Esophagus squamous epithelium (tissue), 5 donors: ENCODE measurements around the gene SLC22A7. TPM values are rescaled to one million over a fixed set of nuclear protein-coding genes. Genes with fewer than 3 reads are reported as not detected.

Source experiments
- DNase-seq: peaks from one replicate; lab custom pipeline; 2025; lab: John Stamatoyannopoulos, UW
- H3K27ac ChIP-seq, 4 donors: fragments of 200-600 bp; sonication (generic); one replicate each; pipeline ENCODE4 v1.5.1; 2016 to 2019; ENCODE audit warnings: mild to moderate bottlenecking in 1 of 4
- H3K27me3 ChIP-seq, 4 donors: fragments of 200-600 bp; sonication (generic); 1 replicate in 3 of 4; 2 replicates in 1 of 4; pipeline versions ENCODE4 v1.5.1 to v1.6.0; 2017 to 2021; ENCODE audit warnings: antibody characterized with exemption in 1 of 4
- H3K36me3 ChIP-seq, 3 donors: fragments of 200-600 bp; sonication (generic); one replicate each; pipeline ENCODE4 v1.5.1; 2016 to 2019
- H3K4me1 ChIP-seq, 3 donors: fragments of 200-600 bp; sonication (generic); one replicate each; pipeline ENCODE4 v1.5.1; 2017 to 2019
- H3K4me3 ChIP-seq, 4 donors: fragments of 200-600 bp; sonication (generic); 1 replicate in 3 of 4; 2 replicates in 1 of 4; pipeline ENCODE4 v1.5.1; 2016 to 2019; ENCODE audit warnings: mild to moderate bottlenecking in 2 of 4, moderate library complexity in 1 of 4
- H3K9me3 ChIP-seq, 3 donors: fragments of 200-600 bp; sonication (generic); one replicate each; pipeline ENCODE4 v1.5.1; 2016 to 2019
- CTCF ChIP-seq, 6 experiments: fragments of 450-650 bp in 4 of 6; fragments of 200-600 bp in 2 of 6; sonication (generic) in 2 of 6; IDR thresholded peaks; one replicate each; pipeline ENCODE4 v1.5.1; 2016 to 2019; ENCODE audit warnings: antibody characterized with exemption in 6 of 6, mild to moderate bottlenecking in 4 of 6, moderate library complexity in 4 of 6
- POLR2A ChIP-seq, 4 donors: fragments of 450-650 bp; IDR thresholded peaks; one replicate each; pipeline ENCODE4 v1.6.1; 2017; ENCODE audit warnings: antibody characterized with exemption in 4 of 4, mild to moderate bottlenecking in 4 of 4, moderate library complexity in 3 of 4
- WGBS, 2 donors: methylation state at CpG; one replicate each; pipeline ENCODE4 v1.1.5; 2018; 5-methylcytosine and 5-hydroxymethylcytosine counted together
- intact Hi-C: fragments of 100-400 bp; cut with DNase I; formaldehyde crosslinking; loops from one replicate; pipeline ENCODE4 v1.15.0; 2022
- total RNA-seq, 4 donors: library from RNA; depleted of rRNA; stranded (reverse); fragments of >200 nt; gene quantifications; one replicate each; pipeline ENCODE4 v1.1.0, GENCODE V29; 2016
- donor health status: DM: yes; HTN: yes; CAD: no.

The SLC22A7 gene
- total RNA-seq, 4 donors from 2014 or later, result not detected

GRCh38 chr6:43308101-43308989 is 10.3 kb downstream of the SLC22A7 start, which contains the start of gene CRIP3:
TSS of gene CRIP3 (minus strand) at chr6:43308826. CDS start at chr6:43308792, 34 bp downstream.
- 0 to 10% methylated on average over 6 to 8 of the region's 39 CpGs for WGBS, 2 donors
- no peaks in the 10 kb centered on the region for H3K36me3 ChIP-seq
- H3K4me1 ChIP-seq, result peaks cover 6 to 16% (median 9%) of the 10 kb centered on the region in 3 donors
- peak within 1 kb of the TSS; percentile 20 to 62 (median 40) for H3K4me3 ChIP-seq
- TF ChIP-seq CTCF (IDR thresholded peaks at IDR 0.05) (peak in 4 of 6 experiments; percentile 1 to 38 (median 25)), POLR2A (IDR thresholded peaks at IDR 0.05) (no peak)
- DNase-seq, result no peak
- no peaks in the 10 kb centered on the region for H3K9me3 ChIP-seq
- H3K27ac ChIP-seq, result no peak within 1 kb of the TSS
- peaks cover 0 to 11% (median 0%) of the 10 kb centered on the region in 4 donors for H3K27me3 ChIP-seq
- intact Hi-C loops, result no loop called here

GRCh38 chr6:43308990-43309477 is 11.0 kb downstream of the SLC22A7 start:
- Histone ChIP-seq H3K36me3 (no peaks in the 10 kb centered on the region), H3K27me3 (peaks cover 0 to 11% (median 0%) of the 10 kb centered on the region in 4 donors), H3K9me3 (no peaks in the 10 kb centered on the region), H3K4me1 (peaks cover 6 to 16% (median 9%) of the 10 kb centered on the region in 3 donors), H3K4me3 (peak overlapping the region; percentile 20 to 62 (median 40)), H3K27ac (no peak overlapping the region)
- intact Hi-C loops, result no loop called here
- WGBS, 2 donors, result 35 to 36% methylated on average over 7 to 8 of the region's 9 CpGs
- no peak for DNase-seq
- TF ChIP-seq CTCF (IDR thresholded peaks at IDR 0.05) (no peak), POLR2A (IDR thresholded peaks at IDR 0.05) (no peak)

GRCh38 chr6:43310134-43310533 is 12.1 kb downstream of the SLC22A7 start:
- 94% methylated on average over 2 of the region's 2 CpGs for WGBS, 2 donors

GRCh38 chr6:43310624-43311023 is 12.6 kb downstream of the SLC22A7 start:
- no peak for DNase-seq
- H3K27ac ChIP-seq, result no peak overlapping the region
- peaks cover 0 to 11% (median 0%) of the 10 kb centered on the region in 4 donors for H3K27me3 ChIP-seq
- H3K9me3 ChIP-seq, result no peaks in the 10 kb centered on the region
- peaks cover 6 to 16% (median 9%) of the 10 kb centered on the region in 3 donors for H3K4me1 ChIP-seq
- no peaks in the 10 kb centered on the region for H3K36me3 ChIP-seq
- H3K4me3 ChIP-seq, result no peak overlapping the region
- TF ChIP-seq POLR2A (IDR thresholded peaks at IDR 0.05), result no peak
- TF ChIP-seq CTCF (IDR thresholded peaks at IDR 0.05), result no peak
- intact Hi-C loops, result no loop called here

More at GRCh38 chr6:43310134-43310533, 12.1 kb downstream of the SLC22A7 start:
- Histone ChIP-seq H3K4me1 (peaks cover 6 to 16% (median 9%) of the 10 kb centered on the region in 3 donors), H3K9me3 (no peaks in the 10 kb centered on the region), H3K27me3 (peaks cover 0 to 11% (median 0%) of the 10 kb centered on the region in 4 donors), H3K27ac (no peak overlapping the region), H3K36me3 (no peaks in the 10 kb centered on the region), H3K4me3 (no peak overlapping the region)
- DNase-seq, result no peak
- intact Hi-C loops, result no loop called here
- TF ChIP-seq POLR2A (IDR thresholded peaks at IDR 0.05), result no peak
- TF ChIP-seq CTCF (IDR thresholded peaks at IDR 0.05), result no peak

- no peak for DNase-seq
- WGBS, 2 donors, result 75 to 82% methylated on average over 3 of the region's 3 CpGs
- no peaks in the 10 kb centered on the region for H3K36me3 ChIP-seq
- no peak overlapping the region for H3K4me3 ChIP-seq
- peaks cover 6 to 16% (median 9%) of the 10 kb centered on the region in 3 donors for H3K4me1 ChIP-seq
- no peak overlapping the region for H3K27ac ChIP-seq
- peaks cover 0 to 11% (median 0%) of the 10 kb centered on the region in 4 donors for H3K27me3 ChIP-seq
- TF ChIP-seq POLR2A (IDR thresholded peaks at IDR 0.05), result no peak
- no peak for TF ChIP-seq CTCF (IDR thresholded peaks at IDR 0.05)
- intact Hi-C loops, result no loop called here
- H3K9me3 ChIP-seq, result no peaks in the 10 kb centered on the region
Measured at GRCh38 chr6:43311666-43312065, 13.6 kb downstream of the SLC22A7 start.
